Measurements from ENCODE around the gene COQ10B.

The COQ10B gene

DNA sequence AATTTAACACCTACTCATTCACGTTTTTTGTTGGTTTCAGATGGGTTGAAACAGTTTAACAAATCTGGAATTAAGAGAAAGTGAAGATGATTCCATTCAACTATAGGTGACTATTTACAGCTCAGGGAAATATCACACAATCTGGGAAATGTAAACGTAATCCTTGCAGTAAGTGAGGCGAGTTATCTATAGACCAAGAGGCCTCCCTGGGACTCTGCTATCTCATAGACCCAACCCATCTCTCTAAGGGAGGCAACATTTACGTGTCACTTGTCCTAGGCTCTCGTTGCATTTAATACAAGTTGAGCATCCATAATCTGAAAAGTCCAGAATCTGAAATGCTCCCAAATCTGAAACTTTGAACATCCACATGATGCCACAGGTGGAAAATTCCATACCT is 60.6 kb downstream of the COQ10B start:
- Histone ChIP-seq H3K9me3 (ENCODE audit: severe bottlenecking) (no peaks in the 10 kb centered on the region), H3K4me1 (ENCODE audit: insufficient read depth, poor library complexity, severe bottlenecking) (peaks cover 5% of the 10 kb centered on the region), H3K4me3 (ENCODE audit: severe bottlenecking) (no peak overlapping the region), H3K27ac (ENCODE audit: poor library complexity, severe bottlenecking) (no peak overlapping the region), H3K27me3 (ENCODE audit: insufficient read depth, poor library complexity, severe bottlenecking) (no peaks in the 10 kb centered on the region), H3K36me3 (ENCODE audit: low read depth) (no peaks in the 10 kb centered on the region)
- TF ChIP-seq CTCF (IDR thresholded peaks at IDR 0.05; ENCODE audit: poor library complexity, severe bottlenecking) = no peak
- ATAC-seq (ENCODE audit: low read depth) (no peak), DNase-seq (ENCODE audit: low spot score) (no peak)

GRCh38 chr2:197514754-197515153 is 61.4 kb downstream of the COQ10B start:
- no peak for ATAC-seq (ENCODE audit: low read depth)
- TF ChIP-seq CTCF (IDR thresholded peaks at IDR 0.05; ENCODE audit: poor library complexity, severe bottlenecking) = no peak
- H3K27me3 ChIP-seq (ENCODE audit: insufficient read depth, poor library complexity, severe bottlenecking) = no peaks in the 10 kb centered on the region
- DNase-seq (ENCODE audit: low spot score) = no peak
- no peak overlapping the region for H3K4me3 ChIP-seq (ENCODE audit: severe bottlenecking)
- no peaks in the 10 kb centered on the region for H3K9me3 ChIP-seq (ENCODE audit: severe bottlenecking)
- H3K36me3 ChIP-seq (ENCODE audit: low read depth) = 0 out of 2 replicates have a peak, but pooled peaks cover 3% of the 10 kb centered on the region
- H3K4me1 ChIP-seq (ENCODE audit: insufficient read depth, poor library complexity, severe bottlenecking) = peaks cover 5% of the 10 kb centered on the region
- H3K27ac ChIP-seq (ENCODE audit: poor library complexity, severe bottlenecking) = peak overlapping the region; percentile 71

DNA sequence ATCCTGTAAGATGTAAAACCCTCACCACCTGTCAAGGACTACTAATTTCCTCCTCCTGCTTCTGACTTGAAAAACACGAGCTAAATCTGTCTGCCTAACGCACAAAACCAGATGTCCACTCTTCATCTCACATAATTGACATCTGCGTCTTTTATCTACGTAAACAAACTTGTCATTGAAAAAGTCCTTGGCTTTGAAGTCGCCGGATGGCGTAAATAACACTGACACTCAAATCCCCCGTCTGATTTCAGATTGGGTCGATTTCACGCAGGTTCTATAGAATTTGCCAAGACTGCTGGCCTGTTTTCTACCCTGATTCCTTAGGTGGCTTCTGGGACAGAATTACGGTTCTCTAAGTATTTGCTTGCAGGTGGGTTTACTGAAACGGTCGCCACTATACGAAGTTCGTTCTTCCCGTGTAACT is 62.0 kb downstream of the COQ10B start:
- no peaks in the 10 kb centered on the region for H3K9me3 ChIP-seq (ENCODE audit: severe bottlenecking)
- peaks cover 5% of the 10 kb centered on the region for H3K4me1 ChIP-seq (ENCODE audit: insufficient read depth, poor library complexity, severe bottlenecking)
- ATAC-seq (ENCODE audit: low read depth) (no peak), DNase-seq (ENCODE audit: low spot score) (no peak)
- H3K36me3 ChIP-seq (ENCODE audit: low read depth) = peaks cover 4% of the 10 kb centered on the region
- no peaks in the 10 kb centered on the region for H3K27me3 ChIP-seq (ENCODE audit: insufficient read depth, poor library complexity, severe bottlenecking)
- TF ChIP-seq CTCF (IDR thresholded peaks at IDR 0.05; ENCODE audit: poor library complexity, severe bottlenecking) = no peak
- H3K4me3 ChIP-seq (ENCODE audit: severe bottlenecking) = peak overlapping the region; percentile 80
- peak overlapping the region; percentile 71 for H3K27ac ChIP-seq (ENCODE audit: poor library complexity, severe bottlenecking)

DNA sequence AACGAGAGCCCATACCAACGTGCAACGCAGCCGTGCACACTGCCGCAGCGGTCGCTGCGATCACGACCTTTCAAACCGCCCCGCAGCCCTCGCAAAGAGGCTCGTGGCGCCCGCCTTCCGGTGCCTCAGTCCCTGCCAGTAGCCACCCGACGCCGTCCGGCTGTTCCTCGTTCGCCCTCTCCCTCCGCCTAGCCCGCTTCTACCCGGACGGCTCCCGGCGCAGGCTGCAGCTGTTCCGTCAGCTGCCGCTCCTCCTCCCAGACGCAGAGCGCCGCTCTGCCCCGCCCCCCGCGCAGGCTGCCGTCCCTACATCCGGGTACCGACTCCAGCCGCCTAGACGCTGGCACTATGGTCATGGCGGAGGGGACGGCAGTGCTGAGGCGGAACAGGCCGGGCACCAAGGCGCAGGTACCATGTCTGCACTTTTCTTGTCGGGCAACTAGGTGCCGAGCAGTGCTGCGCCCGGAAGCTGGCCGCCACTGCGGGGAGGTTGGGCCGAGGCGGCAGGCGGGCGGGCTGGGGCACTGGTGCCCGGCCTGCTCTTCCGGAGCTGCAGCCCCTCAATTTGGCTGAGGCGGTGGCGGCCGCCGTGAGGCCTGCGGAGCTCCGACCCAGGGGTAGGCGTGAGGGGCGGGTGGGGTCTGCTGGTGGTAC is 62.5 kb downstream of the COQ10B start, which contains the start of gene MOB4:
MOB4 (plus strand) TSS at position 328 of the 654 bp plus-strand sequence; CDS start at position 349, 21 bp downstream.
- peak within 1 kb of the TSS; percentile 80 for H3K4me3 ChIP-seq (ENCODE audit: severe bottlenecking)
- H3K27ac ChIP-seq (ENCODE audit: poor library complexity, severe bottlenecking) = peak within 1 kb of the TSS; percentile 71
- H3K36me3 ChIP-seq (ENCODE audit: low read depth) = peaks cover 8% of the 10 kb centered on the region
- peak; percentile 91 for ATAC-seq (ENCODE audit: low read depth)
- no peak for TF ChIP-seq CTCF (IDR thresholded peaks at IDR 0.05; ENCODE audit: poor library complexity, severe bottlenecking)
- no peaks in the 10 kb centered on the region for H3K9me3 ChIP-seq (ENCODE audit: severe bottlenecking)
- DNase-seq (ENCODE audit: low spot score) = peak; percentile 91
- H3K27me3 ChIP-seq (ENCODE audit: insufficient read depth, poor library complexity, severe bottlenecking) = no peaks in the 10 kb centered on the region
- H3K4me1 ChIP-seq (ENCODE audit: insufficient read depth, poor library complexity, severe bottlenecking) = peaks cover 5% of the 10 kb centered on the region

DNA sequence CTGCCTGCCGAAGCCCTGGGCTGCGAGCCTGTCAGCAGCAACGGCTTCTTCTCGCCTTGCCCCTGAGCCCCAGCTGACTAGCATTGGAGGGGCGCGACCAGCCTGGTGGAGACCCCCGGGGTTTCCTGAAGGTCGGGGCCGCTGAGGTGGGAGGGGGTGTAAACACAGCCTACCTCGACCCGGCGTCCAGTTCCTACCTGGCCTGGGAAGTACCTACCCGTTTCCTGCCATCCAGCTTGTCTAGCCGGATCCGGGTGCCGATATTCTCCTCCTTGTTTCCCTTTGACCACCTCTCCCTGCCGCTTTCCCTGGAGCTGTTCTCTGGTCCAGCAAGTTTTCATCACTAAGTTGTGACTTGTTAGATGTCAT is 63.0 kb downstream of the COQ10B start:
- TF ChIP-seq CTCF (IDR thresholded peaks at IDR 0.05; ENCODE audit: poor library complexity, severe bottlenecking) = no peak
- DNase-seq (ENCODE audit: low spot score) (no peak), ATAC-seq (ENCODE audit: low read depth) (peak; percentile 40)
- Histone ChIP-seq H3K9me3 (ENCODE audit: severe bottlenecking) (no peaks in the 10 kb centered on the region), H3K27ac (ENCODE audit: poor library complexity, severe bottlenecking) (peak overlapping the region; percentile 71), H3K36me3 (ENCODE audit: low read depth) (peaks cover 10% of the 10 kb centered on the region), H3K27me3 (ENCODE audit: insufficient read depth, poor library complexity, severe bottlenecking) (no peaks in the 10 kb centered on the region), H3K4me1 (ENCODE audit: insufficient read depth, poor library complexity, severe bottlenecking) (peaks cover 5% of the 10 kb centered on the region), H3K4me3 (ENCODE audit: severe bottlenecking) (peak overlapping the region; percentile 80)
